Panc1 (cell line): ENCODE data around the gene TMEFF2. TPM values are rescaled to one million over a fixed set of nuclear protein-coding genes. Genes with fewer than 3 reads are reported as not detected.

Experiments
- ATAC-seq: fragments of 200-7000 bp; cut with Tn5 transposase; 2 replicates; pipeline ENCODE4 v1.9.1; 2020; ENCODE audit warnings: mild to moderate bottlenecking, moderate library complexity
- BruUV-seq: library from RNA; stranded (reverse); fragments of 400-500 nt; replicated peaks from 2 replicates; lab custom pipeline; 2021; lab: Mats Ljungman, UMichigan
- CTCF ChIA-PET: fragments of 300-600 bp; sonication (Branson Sonifier 250); formaldehyde crosslinking; loops from one replicate; lab custom pipeline; 2022; ENCODE audit warnings: antibody characterized with exemption; lab: Charles Lee
- POLR2A ChIA-PET: fragments of 300-600 bp; sonication (Branson Sonifier 250); formaldehyde crosslinking; loops from one replicate; lab custom pipeline; 2022; ENCODE audit warnings: antibody characterized with exemption; lab: Charles Lee
- DNase-seq: peaks from one replicate; pipeline ENCODE4 v3.0.0-alpha.2; 2010; ENCODE audit warnings: low read depth, low spot score
- H3K27ac ChIP-seq: 2 replicates; pipeline ENCODE4 v1.5.1; 2011; ENCODE audit warnings: mild to moderate bottlenecking, low read length, inconsistent platforms
- H3K27me3 ChIP-seq: fragments of 200-500 bp; sonication (Bioruptor generic); 2 replicates; pipeline ENCODE4 v1.6.0; 2014; ENCODE audit warnings: low read length, inconsistent platforms; ENCODE audit not compliant: control insufficient read depth, insufficient read depth
- H3K36me3 ChIP-seq: fragments of 200-500 bp; sonication (Bioruptor generic); 2 replicates; pipeline ENCODE4 v1.5.1; 2014; ENCODE audit warnings: inconsistent platforms, mild to moderate bottlenecking, low read length, moderate library complexity; ENCODE audit not compliant: control insufficient read depth, insufficient read depth
- H3K4me1 ChIP-seq: 2 replicates; pipeline ENCODE4 v1.5.1; 2011; ENCODE audit warnings: inconsistent platforms, mild to moderate bottlenecking, low read length, moderate library complexity; ENCODE audit not compliant: control insufficient read depth, insufficient read depth
- H3K4me3 ChIP-seq, 2 experiments: 2 replicates each; pipeline ENCODE4 v1.5.1; 2011 to 2012; ENCODE audit warnings: low read depth in 2 of 2, low read length in 2 of 2, mild to moderate bottlenecking in 2 of 2, inconsistent platforms in 1 of 2, moderate library complexity in 1 of 2
- H3K9me3 ChIP-seq: fragments of 200-500 bp; sonication (Bioruptor generic); 2 replicates; pipeline ENCODE4 v1.5.1; 2014; ENCODE audit warnings: low read depth, mild to moderate bottlenecking, inconsistent platforms, low read length, moderate library complexity; ENCODE audit not compliant: control insufficient read depth, insufficient read depth
- CTCF ChIP-seq: fragments of 450-650 bp; IDR thresholded peaks from 2 replicates; pipeline ENCODE4 v1.5.1; 2017; ENCODE audit warnings: mild to moderate bottlenecking
- POLR2AphosphoS5 ChIP-seq: IDR thresholded peaks from 2 replicates; pipeline ENCODE4 v1.6.1; 2012; ENCODE audit warnings: mild to moderate bottlenecking, low read depth, low read length, moderate library complexity
- REST ChIP-seq, 2 experiments: IDR thresholded peaks; 2 replicates each; pipeline ENCODE4 v1.6.1; 2011 to 2012; ENCODE audit warnings: low read depth in 2 of 2, control low read depth in 1 of 2, low read length in 1 of 2, mild to moderate bottlenecking in 1 of 2, moderate library complexity in 1 of 2; ENCODE audit not compliant: insufficient read depth in 1 of 2
- SIN3A ChIP-seq: IDR thresholded peaks from 2 replicates; pipeline ENCODE4 v1.6.1; 2012; ENCODE audit warnings: low read depth, mild to moderate bottlenecking, low read length, moderate library complexity, borderline replicate concordance; ENCODE audit not compliant: insufficient read depth
- TCF7L2 ChIP-seq: IDR thresholded peaks from 2 replicates; pipeline ENCODE4 v1.6.1; 2011; ENCODE audit warnings: mild to moderate bottlenecking, low read depth, low read length, inconsistent platforms
- in situ Hi-C: cut with HindIII; loops from 2 replicates; pipeline ENCODE4 v1.10.0; 2016; ENCODE audit warnings: low sequenced_read_pairs, low pct_unique_long_range_greater_than_20kb
- intact Hi-C: fragments of 100-400 bp; cut with micrococcal nuclease; formaldehyde crosslinking; loops from one replicate; pipeline ENCODE4 v1.10.0; 2022; ENCODE audit not compliant: unreplicated experiment
- total RNA-seq: library from RNA; stranded (reverse); gene quantifications from one replicate; pipeline ENCODE4 v1.2.1, GENCODE V29; 2021; ENCODE audit not compliant: unreplicated experiment

The TMEFF2 gene
- total RNA-seq, 1 experiment from 2014 or later, result 1.5 TPM

- no peak for TF ChIP-seq CTCF
- no peak for TF ChIP-seq SIN3A
- no peak for TF ChIP-seq POLR2AphosphoS5
- no peak for TF ChIP-seq REST (IDR thresholded peaks at IDR 0.05; ENCODE audit: insufficient read depth in 1 of 2, low read depth in 2 of 2, low read length in 1 of 2)
- TF ChIP-seq TCF7L2, result no peak
- Histone ChIP-seq H3K9me3 (no peaks in the 10 kb centered on the region), H3K4me3 (no peak overlapping the region), H3K4me1 (no peaks in the 10 kb centered on the region), H3K27ac (no peak overlapping the region), H3K36me3 (no peaks in the 10 kb centered on the region), H3K27me3 (no peaks in the 10 kb centered on the region)
- ChIA-PET CTCF (no interaction called here), POLR2A (no interaction called here)
- DNase-seq (no peak), ATAC-seq (no peak)
- BruUV-seq, result no TSS peak
- intact Hi-C loops (no loop called here), in situ Hi-C loops (no loop called here)
Measured at GRCh38 chr2:192165842-192166241, 28.9 kb downstream of the TMEFF2 start.

- in situ Hi-C loops, result no loop called here
- Histone ChIP-seq H3K27ac (no peak overlapping the region), H3K4me1 (no peaks in the 10 kb centered on the region), H3K9me3 (no peaks in the 10 kb centered on the region), H3K4me3 (no peak overlapping the region), H3K36me3 (no peaks in the 10 kb centered on the region), H3K27me3 (no peaks in the 10 kb centered on the region)
- DNase-seq (peak; percentile 33), ATAC-seq (peak; percentile 78)
- ChIA-PET POLR2A (no interaction called here), CTCF (interaction anchor here (0.5 to 1.7 kb wide), 5 partner anchors 346 to 604 kb away, joined by 3 to 27 read pairs (median 4); no protein-coding TSS in a partner anchor)
- TF ChIP-seq CTCF (peak; percentile 83; the same call in 1 of the 2 replicates), TCF7L2 (no peak)
- no TSS peak for BruUV-seq
- intact Hi-C loops, result loop anchor here (1.0 to 5.0 kb wide), 3 partner anchors 296 to 605 kb away; no protein-coding TSS in a partner anchor
Measured at GRCh38 chr2:192162392-192163042, 32.2 kb downstream of the TMEFF2 start.
